HEK293 (cell line): ENCODE measurements around the gene NOXRED1.

Source experiments
- CTCF ChIA-PET: fragments of 350-600 bp; formaldehyde crosslinking; extraction: SDS; loops from one replicate; lab custom pipeline; 2021; ENCODE audit warnings: antibody characterized with exemption; lab: Yijun Ruan, JAX
- POLR2A ChIA-PET: fragments of 300-600 bp; formaldehyde crosslinking; extraction: SDS; loops from one replicate; lab custom pipeline; 2020; ENCODE audit warnings: antibody characterized with exemption, inconsistent platforms; lab: Yijun Ruan, JAX
- H3K27ac ChIP-seq: fragments of 200-500 bp; sonication (Bioruptor generic); 2 replicates; pipeline ENCODE4 v1.5.1; 2014; ENCODE audit warnings: low read depth, low read length, control low read depth, inconsistent platforms; ENCODE audit errors: extremely low read depth
- H3K36me3 ChIP-seq, 2 experiments: fragments of 200-500 bp in 1 of 2; sonication (Bioruptor generic) in 1 of 2; 1 replicate in 1 of 2; 2 replicates in 1 of 2; pipeline ENCODE4 v1.5.1; 2014 to 2017; ENCODE audit warnings: inconsistent platforms in 2 of 2, low read length in 2 of 2; ENCODE audit not compliant: control insufficient read depth in 2 of 2, insufficient read depth in 1 of 2
- H3K4me1 ChIP-seq: fragments of 200-500 bp; sonication (Bioruptor generic); 2 replicates; pipeline ENCODE4 v1.5.1; 2014; ENCODE audit warnings: mild to moderate bottlenecking, low read length, inconsistent platforms; ENCODE audit not compliant: control insufficient read depth, insufficient read depth
- H3K4me3 ChIP-seq: 2 replicates; pipeline ENCODE4 v1.5.1; 2011; ENCODE audit warnings: low read depth, mild to moderate bottlenecking, control low read depth, low read length, moderate library complexity
- H3K9me3 ChIP-seq: fragments of 200-500 bp; sonication (Bioruptor generic); 2 replicates; pipeline ENCODE4 v1.5.1; 2014; ENCODE audit warnings: low read depth, low read length, inconsistent platforms; ENCODE audit not compliant: control insufficient read depth, insufficient read depth
- GFI1B ChIP-seq: fragments of 450-650 bp; formaldehyde crosslinking; IDR thresholded peaks from 2 replicates; pipeline ENCODE4 v1.5.1; 2016; ENCODE audit warnings: missing biosample characterization, missing genetic modification characterization
- IKZF3 ChIP-seq: fragments of 450-650 bp; IDR thresholded peaks from 2 replicates; pipeline ENCODE4 v1.5.0; 2018; ENCODE audit warnings: missing biosample characterization, mild to moderate bottlenecking, missing genetic modification characterization, moderate library complexity
- OSR2 ChIP-seq: fragments of 450-650 bp; formaldehyde crosslinking; IDR thresholded peaks from 2 replicates; pipeline ENCODE4 v1.5.1; 2016; ENCODE audit warnings: missing biosample characterization, missing genetic modification characterization
- RBAK ChIP-seq: fragments of 450-650 bp; formaldehyde crosslinking; IDR thresholded peaks from 2 replicates; pipeline ENCODE4 v1.5.1; 2016; ENCODE audit warnings: missing biosample characterization, missing genetic modification characterization
- SALL2 ChIP-seq: fragments of 450-650 bp; formaldehyde crosslinking; IDR thresholded peaks from 2 replicates; pipeline ENCODE4 v1.5.0; 2017; ENCODE audit warnings: missing biosample characterization, mild to moderate bottlenecking, missing genetic modification characterization, borderline replicate concordance
- WT1 ChIP-seq: fragments of 450-650 bp; formaldehyde crosslinking; IDR thresholded peaks from 2 replicates; pipeline ENCODE4 v1.5.1; 2016; ENCODE audit warnings: missing biosample characterization, missing genetic modification characterization
- ZBTB1 ChIP-seq: fragments of 450-650 bp; formaldehyde crosslinking; IDR thresholded peaks from 2 replicates; pipeline ENCODE4 v1.5.1; 2016; ENCODE audit warnings: missing biosample characterization, missing genetic modification characterization
- ZNF10 ChIP-seq: fragments of 450-650 bp; formaldehyde crosslinking; IDR thresholded peaks from 2 replicates; pipeline ENCODE4 v1.5.1; 2017; ENCODE audit warnings: missing biosample characterization, missing genetic modification characterization
- ZNF133 ChIP-seq: fragments of 450-650 bp; formaldehyde crosslinking; IDR thresholded peaks from 2 replicates; pipeline ENCODE4 v1.5.1; 2016; ENCODE audit warnings: missing biosample characterization, missing genetic modification characterization
- ZNF169 ChIP-seq: fragments of 450-650 bp; formaldehyde crosslinking; IDR thresholded peaks from 2 replicates; pipeline ENCODE4 v1.5.1; 2016; ENCODE audit warnings: missing biosample characterization, missing genetic modification characterization
- ZNF211 ChIP-seq: fragments of 450-650 bp; formaldehyde crosslinking; IDR thresholded peaks from 2 replicates; pipeline ENCODE4 v1.5.1; 2016; ENCODE audit warnings: low read depth, missing biosample characterization, missing genetic modification characterization
- ZNF248 ChIP-seq: fragments of 450-650 bp; formaldehyde crosslinking; IDR thresholded peaks from 2 replicates; pipeline ENCODE4 v1.5.1; 2017; ENCODE audit warnings: missing biosample characterization, missing genetic modification characterization
- ZNF274 ChIP-seq, 2 experiments: fragments of 200-500 bp in 1 of 2; fragments of 450-650 bp in 1 of 2; sonication (Bioruptor generic) in 1 of 2; formaldehyde crosslinking in 1 of 2; IDR thresholded peaks; 2 replicates each; pipeline versions ENCODE4 v1.5.1 to v1.6.1; 2014 to 2016; ENCODE audit warnings: borderline replicate concordance in 1 of 2, inconsistent platforms in 1 of 2, low read length in 1 of 2, missing biosample characterization in 1 of 2, missing genetic modification characterization in 1 of 2
- ZNF341 ChIP-seq: fragments of 450-650 bp; formaldehyde crosslinking; IDR thresholded peaks from 2 replicates; pipeline ENCODE4; 2016; ENCODE audit warnings: low read depth, missing biosample characterization, missing genetic modification characterization
- ZNF404 ChIP-seq: fragments of 450-650 bp; formaldehyde crosslinking; IDR thresholded peaks from 2 replicates; pipeline ENCODE4 v1.5.1; 2017; ENCODE audit warnings: missing biosample characterization, missing genetic modification characterization
- ZNF416 ChIP-seq: fragments of 450-650 bp; formaldehyde crosslinking; IDR thresholded peaks from 2 replicates; pipeline ENCODE4 v1.5.1; 2016; ENCODE audit warnings: missing biosample characterization, missing genetic modification characterization
- ZNF423 ChIP-seq: fragments of 450-650 bp; formaldehyde crosslinking; IDR thresholded peaks from 2 replicates; pipeline ENCODE4 v1.5.1; 2016; ENCODE audit warnings: missing biosample characterization, missing genetic modification characterization
- ZNF426 ChIP-seq: fragments of 450-650 bp; formaldehyde crosslinking; IDR thresholded peaks from 2 replicates; pipeline ENCODE4 v1.5.1; 2017; ENCODE audit warnings: missing biosample characterization, missing genetic modification characterization, mild to moderate bottlenecking, inconsistent platforms, moderate library complexity
- ZNF600 ChIP-seq: fragments of 450-650 bp; formaldehyde crosslinking; IDR thresholded peaks from 2 replicates; pipeline ENCODE4 v1.5.1; 2016; ENCODE audit warnings: missing biosample characterization, missing genetic modification characterization
- ZNF660 ChIP-seq: fragments of 450-650 bp; IDR thresholded peaks from 2 replicates; pipeline ENCODE4 v1.5.1; 2018; ENCODE audit warnings: missing biosample characterization, mild to moderate bottlenecking, missing genetic modification characterization
- ZNF747 ChIP-seq: fragments of 450-650 bp; formaldehyde crosslinking; IDR thresholded peaks from 2 replicates; pipeline ENCODE4 v1.5.1; 2016; ENCODE audit warnings: missing biosample characterization, missing genetic modification characterization
- TF ChIP-seq, protein P1 (sequence below): fragments of 450-650 bp; IDR thresholded peaks from 2 replicates; pipeline ENCODE4 v1.5.1; 2018; ENCODE audit warnings: missing biosample characterization, mild to moderate bottlenecking, missing genetic modification characterization
- TF ChIP-seq, protein P2 (sequence below): fragments of 450-650 bp; formaldehyde crosslinking; IDR thresholded peaks from 2 replicates; pipeline ENCODE4 v1.5.1; 2016; ENCODE audit warnings: missing biosample characterization, missing genetic modification characterization
- TF ChIP-seq, protein P3 (sequence below): fragments of 450-650 bp; formaldehyde crosslinking; IDR thresholded peaks from 2 replicates; pipeline ENCODE4 v1.5.1; 2016; ENCODE audit warnings: missing biosample characterization, missing genetic modification characterization
- TF ChIP-seq, protein P4 (sequence below): fragments of 450-650 bp; formaldehyde crosslinking; IDR thresholded peaks from 2 replicates; pipeline ENCODE4 v1.5.1; 2016; ENCODE audit warnings: missing biosample characterization, missing genetic modification characterization
- TF ChIP-seq, protein P5 (sequence below): fragments of 450-650 bp; formaldehyde crosslinking; IDR thresholded peaks from 2 replicates; pipeline ENCODE4 v1.5.1; 2017; ENCODE audit warnings: missing biosample characterization, missing genetic modification characterization
- TF ChIP-seq, protein P6 (sequence below): fragments of 450-650 bp; formaldehyde crosslinking; IDR thresholded peaks from 2 replicates; pipeline ENCODE4 v1.5.1; 2016; ENCODE audit warnings: missing biosample characterization, missing genetic modification characterization

Gene NOXRED1

DNA sequence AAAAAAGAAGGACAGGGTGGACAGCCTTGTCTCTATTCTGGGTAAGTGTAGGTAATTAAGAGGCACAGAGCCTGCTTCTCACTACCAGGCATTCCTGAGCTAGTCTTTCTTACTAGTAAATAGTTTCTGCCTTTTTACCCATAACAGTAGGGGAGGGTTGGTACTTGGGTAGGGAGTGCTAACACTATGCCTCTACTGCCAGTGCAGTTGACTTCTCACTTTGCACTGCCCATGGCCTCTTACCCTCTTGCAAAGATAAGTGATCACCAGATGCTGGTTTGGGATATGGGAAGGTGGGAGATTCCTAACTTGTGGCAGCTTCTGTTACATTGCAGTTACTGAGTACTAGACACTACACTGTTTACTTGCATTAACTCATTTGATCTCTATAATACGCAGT, 46.2 kb upstream of the NOXRED1 start:
- ChIA-PET POLR2A (no interaction called here), CTCF (interaction anchor here (0.9 kb wide), 1 partner anchor 11 kb away, joined by 5 read pairs; no protein-coding TSS in a partner anchor)
- Histone ChIP-seq H3K9me3 (no peaks in the 10 kb centered on the region), H3K27ac (no peak overlapping the region), H3K4me3 (no peak overlapping the region), H3K4me1 (no peaks in the 10 kb centered on the region), H3K36me3 (peaks cover 41 to 48% of the 10 kb centered on the region in 2 experiments)
- TF ChIP-seq ZNF426 (tag by site-specific recombination) (no peak), ZNF600 (peak; percentile 11; the same call in 1 of the 2 replicates), RBAK (tag by site-specific recombination) (no peak), IKZF3 (peak; percentile 8; the same call in 1 of the 2 replicates), OSR2 (tag by site-specific recombination) (peak; percentile 18; the same call in 1 of the 2 replicates), WT1 (tag by site-specific recombination) (no peak), ZNF248 (tag by site-specific recombination) (no peak), ZNF10 (tag by site-specific recombination) (peak; percentile 40; the same call in 1 of the 2 replicates), ZBTB1 (tag by site-specific recombination) (no peak), SALL2 (tag by site-specific recombination) (no peak), ZNF660 (tag by site-specific recombination) (peak; percentile 83), ZNF133 (no peak), ZNF211 (tag by site-specific recombination) (no peak)
- TF ChIP-seq, protein P1, sequence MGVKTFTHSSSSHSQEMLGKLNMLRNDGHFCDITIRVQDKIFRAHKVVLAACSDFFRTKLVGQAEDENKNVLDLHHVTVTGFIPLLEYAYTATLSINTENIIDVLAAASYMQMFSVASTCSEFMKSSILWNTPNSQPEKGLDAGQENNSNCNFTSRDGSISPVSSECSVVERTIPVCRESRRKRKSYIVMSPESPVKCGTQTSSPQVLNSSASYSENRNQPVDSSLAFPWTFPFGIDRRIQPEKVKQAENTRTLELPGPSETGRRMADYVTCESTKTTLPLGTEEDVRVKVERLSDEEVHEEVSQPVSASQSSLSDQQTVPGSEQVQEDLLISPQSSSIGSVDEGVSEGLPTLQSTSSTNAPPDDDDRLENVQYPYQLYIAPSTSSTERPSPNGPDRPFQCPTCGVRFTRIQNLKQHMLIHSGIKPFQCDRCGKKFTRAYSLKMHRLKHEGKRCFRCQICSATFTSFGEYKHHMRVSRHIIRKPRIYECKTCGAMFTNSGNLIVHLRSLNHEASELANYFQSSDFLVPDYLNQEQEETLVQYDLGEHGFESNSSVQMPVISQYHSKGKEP (tag by site-specific recombination), result peak; percentile 12; the same call in 1 of the 2 replicates
- TF ChIP-seq, protein P2, sequence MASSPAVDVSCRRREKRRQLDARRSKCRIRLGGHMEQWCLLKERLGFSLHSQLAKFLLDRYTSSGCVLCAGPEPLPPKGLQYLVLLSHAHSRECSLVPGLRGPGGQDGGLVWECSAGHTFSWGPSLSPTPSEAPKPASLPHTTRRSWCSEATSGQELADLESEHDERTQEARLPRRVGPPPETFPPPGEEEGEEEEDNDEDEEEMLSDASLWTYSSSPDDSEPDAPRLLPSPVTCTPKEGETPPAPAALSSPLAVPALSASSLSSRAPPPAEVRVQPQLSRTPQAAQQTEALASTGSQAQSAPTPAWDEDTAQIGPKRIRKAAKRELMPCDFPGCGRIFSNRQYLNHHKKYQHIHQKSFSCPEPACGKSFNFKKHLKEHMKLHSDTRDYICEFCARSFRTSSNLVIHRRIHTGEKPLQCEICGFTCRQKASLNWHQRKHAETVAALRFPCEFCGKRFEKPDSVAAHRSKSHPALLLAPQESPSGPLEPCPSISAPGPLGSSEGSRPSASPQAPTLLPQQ (tag by site-specific recombination), result no peak
- TF ChIP-seq, protein P3, sequence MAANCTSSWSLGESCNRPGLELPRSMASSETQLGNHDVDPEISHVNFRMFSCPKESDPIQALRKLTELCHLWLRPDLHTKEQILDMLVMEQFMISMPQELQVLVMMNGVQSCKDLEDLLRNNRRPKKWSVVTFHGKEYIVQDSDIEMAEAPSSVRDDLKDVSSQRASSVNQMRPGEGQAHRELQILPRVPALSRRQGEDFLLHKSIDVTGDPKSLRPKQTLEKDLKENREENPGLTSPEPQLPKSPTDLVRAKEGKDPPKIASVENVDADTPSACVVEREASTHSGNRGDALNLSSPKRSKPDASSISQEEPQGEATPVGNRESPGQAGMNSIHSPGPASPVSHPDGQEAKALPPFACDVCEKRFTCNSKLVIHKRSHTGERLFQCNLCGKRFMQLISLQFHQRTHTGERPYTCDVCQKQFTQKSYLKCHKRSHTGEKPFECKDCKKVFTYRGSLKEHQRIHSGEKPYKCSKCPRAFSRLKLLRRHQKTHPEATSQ (tag by site-specific recombination), result no peak
- TF ChIP-seq, protein P4, sequence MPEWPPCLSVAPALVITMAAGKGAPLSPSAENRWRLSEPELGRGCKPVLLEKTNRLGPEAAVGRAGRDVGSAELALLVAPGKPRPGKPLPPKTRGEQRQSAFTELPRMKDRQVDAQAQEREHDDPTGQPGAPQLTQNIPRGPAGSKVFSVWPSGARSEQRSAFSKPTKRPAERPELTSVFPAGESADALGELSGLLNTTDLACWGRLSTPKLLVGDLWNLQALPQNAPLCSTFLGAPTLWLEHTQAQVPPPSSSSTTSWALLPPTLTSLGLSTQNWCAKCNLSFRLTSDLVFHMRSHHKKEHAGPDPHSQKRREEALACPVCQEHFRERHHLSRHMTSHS (tag by site-specific recombination), result no peak

DNA sequence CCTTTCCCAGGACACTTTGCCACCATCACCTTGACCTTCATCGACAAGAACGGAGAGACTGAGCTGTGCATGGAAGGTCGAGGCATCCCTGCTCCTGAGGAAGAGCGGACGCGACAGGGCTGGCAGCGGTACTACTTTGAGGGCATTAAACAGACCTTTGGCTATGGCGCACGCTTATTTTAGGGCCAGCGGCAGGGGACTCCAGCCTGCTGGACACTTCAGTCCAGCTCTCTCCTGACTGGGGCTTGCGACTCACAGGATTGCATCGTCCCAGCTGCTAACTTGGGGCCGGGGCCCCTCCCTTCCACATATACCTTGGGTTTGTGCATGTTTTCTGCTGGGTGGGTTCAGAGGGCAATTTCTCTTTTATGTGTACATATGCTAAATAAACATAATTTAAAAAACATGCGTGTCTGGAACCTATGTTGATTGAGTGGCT, 45.8 kb upstream of the NOXRED1 start:
- Histone ChIP-seq H3K4me1 (no peaks in the 10 kb centered on the region), H3K27ac (no peak overlapping the region), H3K9me3 (no peaks in the 10 kb centered on the region)
- ChIA-PET POLR2A (no interaction called here), CTCF (interaction anchor here (0.6 to 0.9 kb wide), 2 partner anchors 10 to 114 kb away, joined by 3 to 5 read pairs; no protein-coding TSS in a partner anchor)
- no peak for TF ChIP-seq ZNF169 (tag by site-specific recombination)
- no peak for TF ChIP-seq ZNF341 (tag by site-specific recombination)
- no peak for TF ChIP-seq ZNF274 (IDR thresholded peaks at IDR 0.05; ENCODE audit: low read length)
- TF ChIP-seq ZNF274 (tag by site-specific recombination; IDR thresholded peaks at IDR 0.05; ENCODE audit: borderline replicate concordance), result no peak
- TF ChIP-seq, protein P5, sequence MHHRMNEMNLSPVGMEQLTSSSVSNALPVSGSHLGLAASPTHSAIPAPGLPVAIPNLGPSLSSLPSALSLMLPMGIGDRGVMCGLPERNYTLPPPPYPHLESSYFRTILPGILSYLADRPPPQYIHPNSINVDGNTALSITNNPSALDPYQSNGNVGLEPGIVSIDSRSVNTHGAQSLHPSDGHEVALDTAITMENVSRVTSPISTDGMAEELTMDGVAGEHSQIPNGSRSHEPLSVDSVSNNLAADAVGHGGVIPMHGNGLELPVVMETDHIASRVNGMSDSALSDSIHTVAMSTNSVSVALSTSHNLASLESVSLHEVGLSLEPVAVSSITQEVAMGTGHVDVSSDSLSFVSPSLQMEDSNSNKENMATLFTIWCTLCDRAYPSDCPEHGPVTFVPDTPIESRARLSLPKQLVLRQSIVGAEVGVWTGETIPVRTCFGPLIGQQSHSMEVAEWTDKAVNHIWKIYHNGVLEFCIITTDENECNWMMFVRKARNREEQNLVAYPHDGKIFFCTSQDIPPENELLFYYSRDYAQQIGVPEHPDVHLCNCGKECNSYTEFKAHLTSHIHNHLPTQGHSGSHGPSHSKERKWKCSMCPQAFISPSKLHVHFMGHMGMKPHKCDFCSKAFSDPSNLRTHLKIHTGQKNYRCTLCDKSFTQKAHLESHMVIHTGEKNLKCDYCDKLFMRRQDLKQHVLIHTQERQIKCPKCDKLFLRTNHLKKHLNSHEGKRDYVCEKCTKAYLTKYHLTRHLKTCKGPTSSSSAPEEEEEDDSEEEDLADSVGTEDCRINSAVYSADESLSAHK (tag by site-specific recombination), result no peak
- TF ChIP-seq GFI1B (tag by site-specific recombination), result no peak
- TF ChIP-seq ZNF747 (tag by site-specific recombination), result no peak
- no peak for TF ChIP-seq ZNF423
- TF ChIP-seq ZNF404 (tag by site-specific recombination), result no peak
- TF ChIP-seq ZNF416 (tag by site-specific recombination), result no peak
- TF ChIP-seq, protein P6, sequence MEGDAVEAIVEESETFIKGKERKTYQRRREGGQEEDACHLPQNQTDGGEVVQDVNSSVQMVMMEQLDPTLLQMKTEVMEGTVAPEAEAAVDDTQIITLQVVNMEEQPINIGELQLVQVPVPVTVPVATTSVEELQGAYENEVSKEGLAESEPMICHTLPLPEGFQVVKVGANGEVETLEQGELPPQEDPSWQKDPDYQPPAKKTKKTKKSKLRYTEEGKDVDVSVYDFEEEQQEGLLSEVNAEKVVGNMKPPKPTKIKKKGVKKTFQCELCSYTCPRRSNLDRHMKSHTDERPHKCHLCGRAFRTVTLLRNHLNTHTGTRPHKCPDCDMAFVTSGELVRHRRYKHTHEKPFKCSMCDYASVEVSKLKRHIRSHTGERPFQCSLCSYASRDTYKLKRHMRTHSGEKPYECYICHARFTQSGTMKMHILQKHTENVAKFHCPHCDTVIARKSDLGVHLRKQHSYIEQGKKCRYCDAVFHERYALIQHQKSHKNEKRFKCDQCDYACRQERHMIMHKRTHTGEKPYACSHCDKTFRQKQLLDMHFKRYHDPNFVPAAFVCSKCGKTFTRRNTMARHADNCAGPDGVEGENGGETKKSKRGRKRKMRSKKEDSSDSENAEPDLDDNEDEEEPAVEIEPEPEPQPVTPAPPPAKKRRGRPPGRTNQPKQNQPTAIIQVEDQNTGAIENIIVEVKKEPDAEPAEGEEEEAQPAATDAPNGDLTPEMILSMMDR (tag by site-specific recombination), result no peak
- no peak for TF ChIP-seq ZNF660 (tag by site-specific recombination)
- TF ChIP-seq, all 188 proteins: peak for 0
- H3K4me3 ChIP-seq, result no peak overlapping the region
- peaks cover 43 to 52% of the 10 kb centered on the region in 2 experiments for H3K36me3 ChIP-seq
